Nephron (organoid): ENCODE data around the gene RAB3A.
A peak's percentile ranks its signal among the peaks of the same experiment; 100 is the strongest.

Source experiments
- H3K27ac Mint-ChIP-seq, 3 experiments: 2 replicates each; pipeline ENCODE4 v1.8.0; 2020; ENCODE audit warnings: mixed read lengths in 3 of 3, mild to moderate bottlenecking in 2 of 3, moderate library complexity in 1 of 3
- H3K27me3 Mint-ChIP-seq: 2 replicates; pipeline ENCODE4 v1.8.0; 2021; ENCODE audit warnings: low read depth, mild to moderate bottlenecking, moderate library complexity, mixed read lengths
- H3K36me3 Mint-ChIP-seq: 2 replicates; pipeline ENCODE4 v1.8.0; 2020; ENCODE audit warnings: low read depth, mixed read lengths
- H3K4me1 Mint-ChIP-seq: 2 replicates; pipeline ENCODE4 v1.8.0; 2020; ENCODE audit warnings: mixed read lengths
- H3K4me3 Mint-ChIP-seq, 3 experiments: 2 replicates each; pipeline ENCODE4 v1.8.0; 2020; ENCODE audit warnings: mild to moderate bottlenecking in 3 of 3, mixed read lengths in 3 of 3, moderate library complexity in 2 of 3
- H3K9me3 Mint-ChIP-seq: 2 replicates; pipeline ENCODE4 v1.8.0; 2020; ENCODE audit warnings: mixed read lengths
- CTCF ChIP-seq, 3 experiments: fragments of 200-600 bp; sonication (generic); IDR thresholded peaks; one replicate each; pipeline ENCODE4 v1.5.0; 2021; ENCODE audit warnings: antibody characterized with exemption in 3 of 3; ENCODE audit not compliant: unreplicated experiment in 3 of 3

RAB3A gene

GRCh38 chr19:18156841-18157464 lies 46.9 kb downstream of the RAB3A start:
- Mint-ChIP-seq H3K4me3 (peak overlapping the region in 2 of 3 experiments; percentile 31 to 34), H3K4me1 (peaks cover 27% of the 10 kb centered on the region), H3K27me3 (no peaks in the 10 kb centered on the region), H3K27ac (peak overlapping the region; percentile 73 to 86 (median 82)), H3K9me3 (no peaks in the 10 kb centered on the region), H3K36me3 (peaks cover 11% of the 10 kb centered on the region)
- TF ChIP-seq CTCF (IDR thresholded peaks at IDR 0.05; ENCODE audit: unreplicated experiment in 3 of 3): no peak

- no peaks in the 10 kb centered on the region for H3K9me3 Mint-ChIP-seq
- peaks cover 27% of the 10 kb centered on the region for H3K4me1 Mint-ChIP-seq
- peak overlapping the region; percentile 73 to 86 (median 82) for H3K27ac Mint-ChIP-seq
- no peaks in the 10 kb centered on the region for H3K27me3 Mint-ChIP-seq
- peak overlapping the region; percentile 34 to 53 (median 39) for H3K4me3 Mint-ChIP-seq
- peaks cover 11% of the 10 kb centered on the region for H3K36me3 Mint-ChIP-seq
- no peak for TF ChIP-seq CTCF (IDR thresholded peaks at IDR 0.05; ENCODE audit: unreplicated experiment in 3 of 3)
Observed at GRCh38 chr19:18156268-18156667, 47.6 kb downstream of the RAB3A start.

- no peak overlapping the region for H3K27ac Mint-ChIP-seq
- H3K36me3 Mint-ChIP-seq: peaks cover 10% of the 10 kb centered on the region
- H3K4me1 Mint-ChIP-seq: peaks cover 25% of the 10 kb centered on the region
- peak overlapping the region; percentile 60 to 87 (median 68) for H3K4me3 Mint-ChIP-seq
- TF ChIP-seq CTCF (IDR thresholded peaks at IDR 0.05; ENCODE audit: unreplicated experiment in 3 of 3): no peak
- no peaks in the 10 kb centered on the region for H3K9me3 Mint-ChIP-seq
- H3K27me3 Mint-ChIP-seq: no peaks in the 10 kb centered on the region
Observed at GRCh38 chr19:18155095-18156087, 48.5 kb downstream of the RAB3A start.

- TF ChIP-seq CTCF (IDR thresholded peaks at IDR 0.05; ENCODE audit: unreplicated experiment in 3 of 3): no peak
- H3K4me1 Mint-ChIP-seq: peaks cover 23% of the 10 kb centered on the region
- peak overlapping the region; percentile 87 to 91 (median 91) for H3K4me3 Mint-ChIP-seq
- peak overlapping the region; percentile 73 to 84 (median 80) for H3K27ac Mint-ChIP-seq
- H3K36me3 Mint-ChIP-seq: peaks cover 8% of the 10 kb centered on the region
- no peaks in the 10 kb centered on the region for H3K9me3 Mint-ChIP-seq
- no peaks in the 10 kb centered on the region for H3K27me3 Mint-ChIP-seq
Observed at GRCh38 chr19:18153556-18154134, 50.2 kb downstream of the RAB3A start.

- no peaks in the 10 kb centered on the region for H3K9me3 Mint-ChIP-seq
- H3K4me1 Mint-ChIP-seq: peaks cover 23% of the 10 kb centered on the region
- H3K27me3 Mint-ChIP-seq: no peaks in the 10 kb centered on the region
- peak within 1 kb of the TSS; percentile 87 to 91 (median 91) for H3K4me3 Mint-ChIP-seq
- H3K27ac Mint-ChIP-seq: peak within 1 kb of the TSS; percentile 96 to 98 (median 97)
- TF ChIP-seq CTCF (IDR thresholded peaks at IDR 0.05; ENCODE audit: unreplicated experiment in 3 of 3): no peak
- H3K36me3 Mint-ChIP-seq: peaks cover 8% of the 10 kb centered on the region
Observed at GRCh38 chr19:18152817-18153555, 50.9 kb downstream of the RAB3A start, which contains the start of gene PIK3R2. Gene PIK3R2, plus strand, starts transcription at chr19:18153163. Its CDS starts 2,717 bp downstream, at chr19:18155880.
